ENCODE results near the gene SET. TPM values are rescaled to one million over a fixed set of nuclear protein-coding genes. Genes with fewer than 3 reads are reported as not detected.
A peak's percentile ranks its signal among the peaks of the same experiment; 100 is the strongest.

Gene SET
- polyA plus RNA-seq, 4 donors: 466 to 785 (median 628) TPM

- DNase-seq (ENCODE audit: low read depth in 4 of 4, low spot score in 3 of 4): no peak
These were observed 18.4 kb downstream of the SET start for GRCh38 chr9:128707446-128707845.

- DNase-seq (ENCODE audit: low read depth in 4 of 4, low spot score in 3 of 4): no peak
These were observed 23.7 kb downstream of the SET start for GRCh38 chr9:128712451-128713410.

DNA sequence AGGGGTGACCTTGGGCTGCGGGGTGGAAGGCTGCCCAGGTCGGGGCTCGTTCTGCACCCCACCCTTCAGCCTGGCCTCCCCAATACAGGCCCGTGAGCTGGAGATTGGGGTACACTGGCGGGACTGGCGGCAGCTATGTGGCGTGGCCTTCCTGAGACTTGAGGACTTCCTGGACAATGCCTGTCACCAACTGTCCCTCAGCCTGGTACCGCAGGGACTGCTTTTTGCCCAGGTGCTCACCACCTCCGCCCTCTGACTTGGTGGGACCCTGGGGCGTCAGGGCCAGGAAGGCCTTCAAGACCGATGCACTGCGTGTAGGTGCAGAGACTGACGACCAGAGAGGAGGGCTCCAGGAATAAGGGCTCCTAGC lies 24.4 kb downstream of the SET start:
- DNase-seq (ENCODE audit: low read depth in 4 of 4, low spot score in 3 of 4): no peak

DNA sequence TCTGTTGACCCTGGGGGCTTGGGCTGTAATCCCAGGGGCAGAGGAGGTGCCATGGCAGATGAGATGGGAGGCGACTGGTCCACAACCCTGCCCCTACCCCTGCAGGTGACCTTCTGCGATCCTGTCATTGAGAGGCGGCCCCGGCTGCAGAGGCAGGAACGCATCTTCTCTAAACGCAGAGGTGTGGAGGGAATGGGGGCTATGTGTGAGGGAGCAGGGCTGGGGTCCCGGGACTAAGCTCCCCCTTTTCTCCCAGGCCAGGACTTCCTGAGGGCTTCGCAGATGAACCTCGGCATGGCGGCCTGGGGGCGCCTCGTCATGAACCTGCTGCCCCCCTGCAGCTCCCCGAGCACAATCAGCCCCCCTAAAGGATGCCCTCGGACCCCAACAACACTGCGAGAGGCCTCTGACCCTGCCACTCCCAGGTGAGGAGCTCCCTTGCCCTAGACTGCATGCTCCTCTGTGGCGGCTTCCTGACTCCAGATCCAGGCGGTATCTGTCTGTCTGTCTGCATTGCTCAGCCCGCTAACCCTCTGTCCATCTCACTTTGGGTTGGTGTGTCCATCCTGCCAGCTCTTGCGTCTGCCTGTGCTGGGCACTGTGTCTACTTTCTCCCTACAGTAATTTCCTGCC lies 25.0 kb downstream of the SET start:
- no peak for DNase-seq (ENCODE audit: low read depth in 4 of 4, low spot score in 3 of 4)

- no peak for DNase-seq (ENCODE audit: low read depth in 4 of 4, low spot score in 3 of 4)
These were observed 25.8 kb downstream of the SET start for GRCh38 chr9:128714586-128715435.

GRCh38 chr9:128715436-128715750 lies 26.4 kb downstream of the SET start:
- no peak for DNase-seq (ENCODE audit: low read depth in 4 of 4, low spot score in 3 of 4)

- no peak for DNase-seq (ENCODE audit: low read depth in 4 of 4, low spot score in 3 of 4)
These were observed 27.7 kb downstream of the SET start for GRCh38 chr9:128716581-128717254.

DNA sequence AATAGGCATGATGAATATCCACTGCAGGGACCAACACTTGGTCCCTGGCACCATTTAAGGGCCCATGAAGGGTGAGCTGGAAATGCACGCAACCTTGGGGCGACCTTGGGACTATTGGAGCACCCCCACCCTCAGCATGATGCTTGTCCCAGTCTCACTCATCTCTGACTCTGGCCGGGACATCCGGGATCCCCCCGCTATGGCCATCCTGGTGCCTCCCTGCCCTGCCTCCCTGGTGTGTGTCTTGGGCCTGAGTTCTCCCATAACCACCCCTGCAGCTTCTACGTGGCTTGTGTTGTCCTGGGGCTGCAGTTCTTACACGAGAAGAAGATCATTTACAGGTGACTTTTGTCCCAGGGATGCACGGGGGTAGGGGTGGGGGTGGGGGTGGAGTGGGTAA lies 29.0 kb downstream of the SET start:
- DNase-seq (ENCODE audit: low read depth in 4 of 4, low spot score in 3 of 4): no peak

DNA sequence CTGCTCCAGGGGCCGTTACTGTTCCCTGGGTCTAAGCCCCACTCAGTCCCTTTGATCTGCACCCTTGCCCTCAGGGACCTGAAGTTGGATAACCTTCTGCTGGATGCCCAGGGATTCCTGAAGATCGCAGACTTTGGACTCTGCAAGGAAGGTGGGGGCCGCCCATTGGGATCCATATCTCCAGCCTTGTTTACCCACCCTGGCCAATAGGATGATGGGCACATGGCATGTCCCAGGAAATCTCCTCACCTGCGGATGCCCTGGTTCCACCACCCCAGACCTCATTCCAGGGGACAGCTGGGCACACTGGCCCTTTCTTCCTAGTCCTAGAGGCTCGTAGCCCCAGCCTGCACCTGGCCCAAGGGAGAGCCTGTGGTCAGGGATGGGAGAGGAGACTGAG lies 29.5 kb downstream of the SET start:
- no peak for DNase-seq (ENCODE audit: low read depth in 4 of 4, low spot score in 3 of 4)

DNA sequence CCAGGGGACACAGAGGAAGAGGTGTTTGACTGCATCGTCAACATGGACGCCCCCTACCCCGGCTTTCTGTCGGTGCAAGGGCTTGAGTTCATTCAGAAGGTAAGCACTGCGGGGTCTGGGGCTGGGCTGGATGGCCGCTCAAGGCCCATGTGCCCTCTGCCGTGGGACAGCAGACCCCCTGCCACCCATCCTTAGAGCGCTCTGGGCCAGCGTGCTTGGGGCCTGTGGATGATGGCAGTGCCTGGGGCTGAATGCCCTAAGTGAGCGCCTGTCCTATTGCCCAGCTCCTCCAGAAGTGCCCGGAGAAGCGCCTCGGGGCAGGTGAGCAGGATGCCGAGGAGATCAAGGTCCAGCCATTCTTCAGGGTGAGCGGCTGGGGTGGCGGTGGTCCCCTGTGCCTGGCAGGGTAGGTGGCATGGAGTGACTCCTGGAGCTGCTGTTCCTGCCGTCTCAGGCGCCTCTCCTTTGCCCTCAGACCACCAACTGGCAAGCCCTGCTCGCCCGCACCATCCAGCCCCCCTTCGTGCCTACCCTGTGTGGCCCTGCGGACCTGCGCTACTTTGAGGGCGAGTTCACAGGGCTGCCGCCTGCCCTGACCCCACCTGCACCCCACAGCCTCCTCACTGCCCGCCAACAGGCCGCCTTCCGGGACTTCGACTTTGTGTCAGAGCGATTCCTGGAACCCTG lies 31.0 kb downstream of the SET start:
- no peak for DNase-seq (ENCODE audit: low read depth in 4 of 4, low spot score in 3 of 4)

DNA sequence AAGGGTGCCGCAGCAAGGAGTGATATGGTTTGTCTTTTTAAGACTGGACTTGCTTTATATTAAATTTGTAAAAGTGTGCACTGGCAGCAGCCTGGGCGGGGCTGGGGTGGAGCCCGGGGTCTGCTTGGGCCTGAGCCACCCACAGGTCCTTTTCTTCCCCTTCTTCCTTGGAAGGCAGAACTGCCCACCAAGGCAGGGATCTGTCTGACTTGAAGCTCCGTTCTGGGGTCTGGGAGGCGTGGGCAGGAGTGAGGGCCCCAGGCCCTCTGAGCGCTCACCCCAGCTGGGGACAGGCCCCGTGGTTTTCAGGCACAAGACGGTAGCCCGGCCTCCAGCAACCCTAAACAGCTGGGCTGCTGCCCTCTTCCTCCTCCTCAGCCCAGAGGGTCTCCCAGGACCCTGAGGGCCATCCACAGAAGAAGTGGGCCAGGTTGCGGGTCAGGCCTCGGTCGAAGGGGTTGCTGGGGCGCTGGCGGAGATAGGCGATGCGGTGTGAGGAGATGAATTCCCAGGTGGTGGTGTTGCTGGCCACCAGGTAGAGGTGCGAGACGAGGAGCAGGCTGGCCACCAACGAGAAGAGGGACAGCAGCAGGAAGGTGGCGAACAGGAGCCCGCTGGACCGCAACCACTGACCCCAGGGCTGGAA lies 31.9 kb downstream of the SET start:
- no peak for DNase-seq (ENCODE audit: low read depth in 4 of 4, low spot score in 3 of 4)

GRCh38 chr9:128721487-128722010 lies 32.5 kb downstream of the SET start:
- no peak for DNase-seq (ENCODE audit: low read depth in 4 of 4, low spot score in 3 of 4)

GRCh38 chr9:128722380-128723351 lies 33.6 kb downstream of the SET start:
- no peak for DNase-seq (ENCODE audit: low read depth in 4 of 4, low spot score in 3 of 4)

DNA sequence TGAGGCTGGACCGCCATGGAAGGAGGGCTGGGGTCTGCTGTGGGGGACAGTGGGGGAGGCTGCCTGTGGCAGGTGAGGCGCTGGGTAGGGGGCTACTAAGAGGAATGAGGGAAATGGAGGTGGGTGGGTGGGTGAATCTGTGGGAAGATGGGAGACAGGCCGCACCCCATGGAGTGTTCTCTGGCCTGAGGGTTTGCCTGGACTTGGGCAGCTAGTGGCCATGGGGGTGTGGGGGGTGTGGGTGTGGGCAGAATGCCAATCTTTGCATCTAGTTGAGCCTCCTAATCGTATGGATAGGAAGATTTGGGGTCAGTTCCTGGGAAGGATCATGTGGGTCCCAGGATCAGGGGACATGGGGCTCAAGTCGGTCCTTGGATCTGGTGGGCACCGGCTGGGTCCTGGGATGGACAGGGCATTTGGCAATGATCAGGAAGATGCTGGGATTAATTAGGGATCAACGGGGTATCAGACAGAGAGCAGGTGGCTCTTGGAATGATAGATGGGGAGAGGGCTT lies 34.4 kb downstream of the SET start:
- no peak for DNase-seq (ENCODE audit: low read depth in 4 of 4, low spot score in 3 of 4)

DNA sequence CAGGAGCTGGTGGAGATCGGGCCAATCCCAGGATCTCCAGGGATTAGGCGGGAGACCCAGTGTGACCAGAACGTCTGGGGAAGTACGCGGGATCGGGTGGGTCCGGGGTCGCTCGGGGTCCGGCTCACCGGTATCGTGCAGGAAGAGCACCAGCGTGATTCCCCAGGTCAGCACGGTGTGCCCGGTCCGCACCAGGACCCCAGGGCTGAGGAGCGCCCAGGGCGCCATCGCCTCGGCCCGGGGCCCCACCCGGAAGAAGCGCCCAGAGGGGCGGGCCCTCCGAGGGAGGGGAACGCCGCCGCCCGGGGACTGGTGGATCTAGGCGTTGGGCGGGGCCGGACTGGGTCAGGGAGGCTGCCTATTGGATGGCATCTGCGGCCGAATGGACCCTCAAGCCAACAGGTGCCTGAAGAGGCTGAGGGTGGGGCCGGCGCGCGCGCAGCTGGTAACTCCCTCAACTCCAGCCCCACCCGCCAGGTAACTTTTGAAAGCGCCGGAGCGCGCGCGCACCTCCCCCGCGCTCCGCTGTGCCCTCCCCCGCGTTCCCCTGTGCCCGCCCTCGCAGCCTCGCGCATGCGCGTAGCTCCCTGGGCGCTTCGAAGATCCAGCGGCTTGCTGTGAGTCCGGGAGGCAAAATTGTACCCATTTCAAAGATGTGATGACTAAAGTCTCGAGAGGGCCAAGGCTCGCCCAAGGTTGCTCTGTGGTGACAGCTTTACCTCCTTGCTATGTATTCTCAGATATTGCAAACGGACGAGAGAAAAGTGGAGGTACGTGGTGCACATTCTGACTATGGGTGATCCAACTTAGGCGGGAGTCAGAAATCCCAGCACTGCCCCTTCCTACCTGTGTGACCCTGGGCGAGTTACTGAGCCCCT lies 35.1 kb downstream of the SET start, which contains the start of gene ZDHHC12:
Gene ZDHHC12, minus strand, starts transcription at position 262 of the 878 bp plus-strand sequence. Its CDS starts 34 bp downstream, at position 228.
- DNase-seq (ENCODE audit: low read depth in 4 of 4, low spot score in 3 of 4): peak; percentile 69 to 85 (median 83)

GRCh38 chr9:128724744-128725211 lies 35.8 kb downstream of the SET start:
- DNase-seq (ENCODE audit: low read depth in 4 of 4, low spot score in 3 of 4): no peak

All from left renal pelvis (tissue), 4 donors.